DOHH2 (cell line): ENCODE data around the gene RNASET2.

Source experiments
- EZH2phosphoT487 ChIP-seq: fragments of 200-600 bp; sonication (generic); IDR thresholded peaks from 2 replicates; pipeline ENCODE4 v1.6.1; 2017; ENCODE audit warnings: borderline replicate concordance, mild to moderate bottlenecking, antibody characterized with exemption, low read length, moderate library complexity, mixed read lengths
- TF ChIP-seq, protein P1 (sequence below): fragments of 200-600 bp; sonication (generic); IDR thresholded peaks from one replicate; pipeline ENCODE4 v1.5.1; 2014; ENCODE audit warnings: antibody characterized with exemption, mild to moderate bottlenecking, low read depth, low read length; ENCODE audit not compliant: poor library complexity, severe bottlenecking

DNA sequence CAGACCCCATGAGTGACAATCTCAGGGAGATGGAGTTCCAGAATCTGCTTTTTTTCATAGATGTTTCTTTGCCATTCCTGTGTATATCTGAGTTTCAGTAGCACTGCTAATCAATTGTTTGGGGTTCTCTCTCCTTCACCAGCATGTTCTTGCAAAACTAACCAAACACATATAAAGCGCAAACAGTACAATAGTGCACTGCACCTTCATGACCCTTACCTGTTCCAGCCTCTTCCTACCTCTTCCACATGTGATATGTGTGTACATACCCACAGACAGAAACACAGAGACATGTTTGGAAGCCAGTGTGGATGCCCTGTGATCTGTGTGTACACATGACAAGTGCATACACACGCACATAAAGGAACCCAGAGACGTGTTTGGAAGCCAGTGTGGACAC, 41.0 kb upstream of the RNASET2 start:
- TF ChIP-seq, protein P1, sequence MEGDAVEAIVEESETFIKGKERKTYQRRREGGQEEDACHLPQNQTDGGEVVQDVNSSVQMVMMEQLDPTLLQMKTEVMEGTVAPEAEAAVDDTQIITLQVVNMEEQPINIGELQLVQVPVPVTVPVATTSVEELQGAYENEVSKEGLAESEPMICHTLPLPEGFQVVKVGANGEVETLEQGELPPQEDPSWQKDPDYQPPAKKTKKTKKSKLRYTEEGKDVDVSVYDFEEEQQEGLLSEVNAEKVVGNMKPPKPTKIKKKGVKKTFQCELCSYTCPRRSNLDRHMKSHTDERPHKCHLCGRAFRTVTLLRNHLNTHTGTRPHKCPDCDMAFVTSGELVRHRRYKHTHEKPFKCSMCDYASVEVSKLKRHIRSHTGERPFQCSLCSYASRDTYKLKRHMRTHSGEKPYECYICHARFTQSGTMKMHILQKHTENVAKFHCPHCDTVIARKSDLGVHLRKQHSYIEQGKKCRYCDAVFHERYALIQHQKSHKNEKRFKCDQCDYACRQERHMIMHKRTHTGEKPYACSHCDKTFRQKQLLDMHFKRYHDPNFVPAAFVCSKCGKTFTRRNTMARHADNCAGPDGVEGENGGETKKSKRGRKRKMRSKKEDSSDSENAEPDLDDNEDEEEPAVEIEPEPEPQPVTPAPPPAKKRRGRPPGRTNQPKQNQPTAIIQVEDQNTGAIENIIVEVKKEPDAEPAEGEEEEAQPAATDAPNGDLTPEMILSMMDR, result no peak
- TF ChIP-seq EZH2phosphoT487, result no peak
